Activated CD4-positive, alpha-beta T cell treated with anti-CD3 and anti-CD28 coated beads, Interleukin-2, amount 10 ng/mL, durations not matched to agents 7 days and 5 days (primary cell): Measurements from ENCODE around the gene ANKRD33. TPM values are rescaled to one million over a fixed set of nuclear protein-coding genes. Genes with fewer than 3 reads are reported as not detected.

Experiments
- CTCF ChIA-PET: fragments of 350-600 bp; sonication (Branson Sonifier 250); formaldehyde crosslinking; loops from one replicate; lab custom pipeline; 2021; ENCODE audit warnings: antibody characterized with exemption; lab: Charles Lee
- POLR2A ChIA-PET: fragments of 350-600 bp; sonication (Branson Sonifier 250); formaldehyde crosslinking; loops from one replicate; lab custom pipeline; 2021; ENCODE audit warnings: antibody characterized with exemption; lab: Charles Lee
- DNase-seq: peaks from one replicate; pipeline ENCODE4 v3.0.0-alpha.2; 2020
- H3K27ac Mint-ChIP-seq: one replicate; pipeline ENCODE4 v1.8.0; 2021; ENCODE audit warnings: mild to moderate bottlenecking, moderate library complexity, mixed read lengths
- H3K27me3 Mint-ChIP-seq: one replicate; pipeline ENCODE4 v1.8.0; 2021; ENCODE audit warnings: mixed read lengths
- H3K36me3 Mint-ChIP-seq: one replicate; pipeline ENCODE4 v1.8.0; 2021; ENCODE audit warnings: low read depth, mixed read lengths
- H3K4me1 Mint-ChIP-seq: one replicate; pipeline ENCODE4 v1.8.0; 2021; ENCODE audit warnings: mixed read lengths
- H3K4me3 Mint-ChIP-seq: one replicate; pipeline ENCODE4 v1.8.0; 2021; ENCODE audit warnings: mild to moderate bottlenecking, moderate library complexity, mixed read lengths
- H3K9me3 Mint-ChIP-seq: one replicate; pipeline ENCODE4 v1.8.0; 2021; ENCODE audit warnings: mixed read lengths
- total RNA-seq, 2 experiments: library from RNA; stranded (reverse); gene quantifications; one replicate each; pipeline ENCODE4 v1.2.3, GENCODE V29; 2021

Gene ANKRD33
- total RNA-seq, 2 experiments from 2014 or later, result not detected

DNA sequence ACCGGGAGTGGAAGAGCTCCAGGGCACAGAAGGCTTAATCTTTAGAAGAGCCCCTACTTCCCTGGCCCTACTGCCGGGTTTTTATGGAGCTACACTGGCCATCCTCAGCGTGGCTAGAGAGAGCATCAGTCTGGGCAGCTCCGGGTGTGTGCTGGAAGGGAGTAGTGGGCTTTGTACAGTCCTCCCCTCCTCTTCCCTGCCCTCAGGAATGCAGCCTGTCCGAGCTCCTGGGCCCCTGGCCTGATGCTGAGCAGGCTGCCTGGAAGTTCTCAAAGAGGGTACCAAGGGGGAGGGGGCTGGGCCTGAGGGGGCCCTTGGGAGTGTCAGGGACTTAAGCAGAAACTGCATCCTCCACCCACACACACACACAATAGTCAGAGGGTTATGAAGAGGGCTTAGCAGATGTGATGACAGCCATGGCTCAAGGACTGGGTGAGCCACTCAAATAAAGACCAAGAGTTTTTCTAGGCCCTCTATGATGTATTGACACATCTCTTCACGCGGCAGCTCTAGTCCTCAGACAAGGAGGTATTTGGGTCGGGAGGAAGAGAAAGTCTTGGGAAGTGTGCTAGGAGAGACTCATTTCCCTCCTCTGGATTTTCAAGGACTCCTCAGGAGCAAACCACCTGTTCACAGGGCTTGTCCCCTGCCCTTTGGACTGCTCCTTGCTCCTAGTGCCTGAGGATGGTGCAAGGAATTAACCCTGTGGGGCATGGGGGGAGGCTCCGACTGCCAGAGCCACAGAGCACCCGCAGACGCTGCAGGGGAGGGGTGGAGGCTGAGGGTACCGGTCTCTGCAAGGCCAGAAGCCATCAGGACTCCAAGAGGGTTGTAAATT, 22.9 kb upstream of the ANKRD33 start:
- no peak for DNase-seq
- Mint-ChIP-seq H3K4me1 (peaks cover 11% of the 10 kb centered on the region), H3K9me3 (no peaks in the 10 kb centered on the region), H3K27me3 (peaks cover 64% of the 10 kb centered on the region), H3K36me3 (no peaks in the 10 kb centered on the region), H3K27ac (no peak overlapping the region), H3K4me3 (no peak overlapping the region)
- POLR2A ChIA-PET, result no interaction called here
- CTCF ChIA-PET, result interaction anchor here (2.0 kb wide), 1 partner anchor 10 kb away, joined by 6 read pairs; no protein-coding TSS in a partner anchor

DNA sequence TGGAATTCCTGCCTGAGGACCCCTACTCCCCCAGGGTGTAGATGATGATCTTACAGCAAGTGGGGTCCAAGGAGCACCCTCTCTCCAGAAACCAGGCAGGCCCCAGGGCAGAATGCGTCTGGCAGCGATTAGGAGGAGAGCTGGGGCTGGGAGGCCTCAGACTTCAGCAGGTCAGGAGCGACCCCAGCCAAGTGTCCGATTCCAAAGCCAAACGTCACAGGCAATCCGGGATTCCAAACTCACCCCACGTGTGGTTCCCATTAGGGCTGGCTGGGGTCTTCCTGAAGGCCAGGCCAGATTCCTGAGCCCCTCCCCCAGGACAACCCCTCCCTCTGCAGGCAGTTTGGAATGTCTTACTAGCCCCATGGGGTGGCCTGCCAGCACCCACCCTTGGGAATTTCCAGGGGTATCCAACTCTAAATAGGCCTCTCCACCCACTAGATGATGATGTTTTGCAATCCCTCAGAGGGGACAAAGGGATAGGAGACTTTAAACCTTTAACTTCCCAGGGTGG, 22.1 kb upstream of the ANKRD33 start:
- H3K36me3 Mint-ChIP-seq, result no peaks in the 10 kb centered on the region
- no peak overlapping the region for H3K27ac Mint-ChIP-seq
- ChIA-PET CTCF (no interaction called here), POLR2A (no interaction called here)
- no peak overlapping the region for H3K4me3 Mint-ChIP-seq
- H3K27me3 Mint-ChIP-seq, result peaks cover 69% of the 10 kb centered on the region
- no peak for DNase-seq
- H3K4me1 Mint-ChIP-seq, result peaks cover 14% of the 10 kb centered on the region
- H3K9me3 Mint-ChIP-seq, result no peaks in the 10 kb centered on the region

DNA sequence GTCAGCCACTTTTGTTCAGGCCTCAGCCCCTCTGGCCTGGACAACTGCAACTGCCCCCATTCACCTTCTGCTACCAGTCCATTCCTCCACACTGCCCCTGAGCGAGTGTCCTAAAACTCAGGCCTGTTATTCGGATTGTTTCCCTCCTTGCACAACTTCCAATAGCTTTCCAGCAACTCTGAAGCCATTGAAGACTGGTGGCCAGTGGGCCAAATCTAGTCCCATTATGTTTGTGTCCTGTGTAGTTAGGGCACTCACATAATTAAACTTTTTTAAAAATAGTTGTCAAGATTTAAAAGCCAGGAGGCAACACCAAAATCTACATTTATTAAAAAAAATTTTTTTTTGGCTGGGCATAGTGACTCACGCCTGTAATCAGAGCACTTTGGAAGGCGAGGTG, 21.6 kb upstream of the ANKRD33 start:
- Mint-ChIP-seq H3K27ac (no peak overlapping the region), H3K4me3 (no peak overlapping the region), H3K9me3 (no peaks in the 10 kb centered on the region), H3K36me3 (no peaks in the 10 kb centered on the region), H3K4me1 (peaks cover 14% of the 10 kb centered on the region), H3K27me3 (peaks cover 71% of the 10 kb centered on the region)
- POLR2A ChIA-PET, result no interaction called here
- no peak for DNase-seq
- CTCF ChIA-PET, result no interaction called here

DNA sequence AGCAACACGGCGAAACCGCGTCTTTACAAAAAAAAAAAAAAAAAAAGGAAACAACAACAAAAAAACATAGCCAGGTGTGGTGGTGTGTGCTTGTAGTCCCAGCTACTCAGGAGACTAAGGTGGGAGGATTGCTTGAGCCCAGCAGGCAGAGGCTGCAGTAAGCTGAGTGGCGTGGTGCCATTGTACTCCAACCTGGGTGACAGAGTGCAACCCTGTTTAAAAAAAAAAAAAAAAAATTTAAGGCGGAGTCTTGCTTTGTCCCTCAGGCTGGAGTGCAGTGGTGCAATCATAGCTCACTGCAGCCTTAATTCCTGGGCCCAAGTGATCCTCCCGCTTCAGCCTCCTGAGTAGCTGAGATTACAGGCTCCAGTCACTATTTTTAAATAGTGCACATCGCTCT, 21.1 kb upstream of the ANKRD33 start:
- ChIA-PET CTCF (no interaction called here), POLR2A (no interaction called here)
- no peak overlapping the region for H3K27ac Mint-ChIP-seq
- no peak for DNase-seq
- H3K4me3 Mint-ChIP-seq, result no peak overlapping the region
- no peaks in the 10 kb centered on the region for H3K36me3 Mint-ChIP-seq
- H3K27me3 Mint-ChIP-seq, result peaks cover 69% of the 10 kb centered on the region
- H3K9me3 Mint-ChIP-seq, result no peaks in the 10 kb centered on the region
- H3K4me1 Mint-ChIP-seq, result peaks cover 14% of the 10 kb centered on the region

DNA sequence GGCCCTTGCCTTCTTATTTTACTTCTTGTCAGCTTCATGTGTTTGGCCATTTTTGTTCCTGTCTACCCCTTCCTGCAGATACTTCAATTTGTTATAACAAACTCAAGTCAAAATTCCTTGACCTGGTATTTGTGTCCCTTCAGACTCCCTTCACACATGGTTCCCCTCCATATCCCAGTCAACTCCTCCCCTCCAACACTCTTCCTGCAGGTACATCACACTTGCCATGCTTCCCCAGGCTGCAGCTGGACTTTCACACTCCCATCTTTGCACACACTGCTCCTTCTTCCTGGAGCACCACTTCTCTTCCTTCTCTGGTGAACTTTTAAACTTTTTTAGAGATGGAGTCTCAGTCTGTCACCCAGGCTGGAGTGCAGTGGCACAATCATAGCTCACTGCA, 20.5 kb upstream of the ANKRD33 start:
- Mint-ChIP-seq H3K36me3 (no peaks in the 10 kb centered on the region), H3K4me1 (peaks cover 14% of the 10 kb centered on the region), H3K27me3 (peaks cover 63% of the 10 kb centered on the region), H3K9me3 (no peaks in the 10 kb centered on the region), H3K27ac (no peak overlapping the region), H3K4me3 (no peak overlapping the region)
- ChIA-PET POLR2A (no interaction called here), CTCF (no interaction called here)
- DNase-seq, result no peak

DNA sequence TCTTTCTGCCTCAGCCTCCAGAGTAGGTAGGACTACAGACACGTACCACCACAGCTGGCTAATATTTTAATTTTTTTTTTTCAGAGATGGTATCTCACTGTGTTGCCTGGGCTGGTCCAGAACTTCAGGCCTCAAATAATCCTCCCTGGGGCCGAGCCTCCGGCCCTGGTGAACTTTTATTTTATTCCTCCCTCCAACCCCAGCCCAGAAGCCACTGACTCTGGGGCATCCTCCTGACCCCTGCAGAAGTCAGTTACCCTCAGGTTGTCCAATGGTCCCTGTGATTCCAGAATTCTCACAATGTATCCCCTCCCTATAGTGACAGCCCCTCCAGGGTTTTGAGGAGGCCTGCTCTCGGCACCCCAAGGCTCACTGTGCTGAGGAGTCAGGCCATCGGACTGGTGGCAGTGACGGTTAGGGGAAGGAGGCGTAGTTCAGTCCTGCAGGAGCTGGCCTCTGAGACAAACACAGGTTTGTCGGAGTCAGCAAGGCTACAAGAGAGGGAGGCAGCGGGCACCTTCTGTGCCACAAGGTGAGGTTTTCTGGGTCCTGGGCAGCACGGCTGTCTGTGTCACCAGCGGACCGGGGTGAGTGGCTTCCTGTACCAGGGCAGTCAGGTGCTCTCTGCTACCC, 20.0 kb upstream of the ANKRD33 start:
- POLR2A ChIA-PET, result no interaction called here
- CTCF ChIA-PET, result no interaction called here
- H3K4me3 Mint-ChIP-seq, result no peak overlapping the region
- H3K4me1 Mint-ChIP-seq, result peaks cover 14% of the 10 kb centered on the region
- H3K27ac Mint-ChIP-seq, result no peak overlapping the region
- no peaks in the 10 kb centered on the region for H3K36me3 Mint-ChIP-seq
- H3K27me3 Mint-ChIP-seq, result peaks cover 58% of the 10 kb centered on the region
- H3K9me3 Mint-ChIP-seq, result no peaks in the 10 kb centered on the region
- DNase-seq, result no peak

DNA sequence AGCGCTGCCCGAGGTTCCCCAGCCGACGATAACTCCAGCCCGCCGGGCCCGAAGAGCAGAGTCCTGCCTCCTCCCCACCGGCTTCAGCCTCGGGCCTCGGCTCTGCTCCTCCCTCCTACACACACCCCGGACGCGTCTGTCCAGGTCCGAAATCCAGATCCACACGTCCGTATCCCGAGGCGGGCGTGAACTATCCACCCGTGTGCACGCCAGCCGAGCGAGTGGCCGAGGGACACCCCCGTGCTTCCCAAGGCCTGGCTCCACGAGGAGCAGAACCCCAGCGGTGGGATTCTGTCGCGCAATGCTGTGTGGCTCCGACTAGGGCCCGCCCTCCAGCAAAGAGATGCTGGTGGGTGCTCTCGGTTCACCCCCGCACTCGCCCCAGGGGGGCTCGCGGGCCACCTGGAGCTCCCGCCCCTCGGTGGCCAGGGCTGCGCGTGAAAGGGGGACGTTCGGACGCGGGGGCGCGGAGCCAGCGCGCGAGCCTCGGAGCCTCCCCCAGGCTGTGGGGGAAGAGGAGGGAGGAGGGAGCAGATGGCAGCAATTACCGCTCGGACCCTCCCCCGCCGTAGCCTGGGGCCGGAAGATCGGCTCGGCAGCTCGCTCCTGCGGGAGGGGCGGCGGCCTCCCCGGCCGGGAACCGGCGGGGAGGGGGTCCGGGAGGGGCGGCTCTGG, 18.9 kb upstream of the ANKRD33 start:
- no peak overlapping the region for H3K27ac Mint-ChIP-seq
- peaks cover 51% of the 10 kb centered on the region for H3K27me3 Mint-ChIP-seq
- peaks cover 9% of the 10 kb centered on the region for H3K4me1 Mint-ChIP-seq
- no peaks in the 10 kb centered on the region for H3K36me3 Mint-ChIP-seq
- no peak overlapping the region for H3K4me3 Mint-ChIP-seq
- H3K9me3 Mint-ChIP-seq, result no peaks in the 10 kb centered on the region
- POLR2A ChIA-PET, result no interaction called here
- no peak for DNase-seq
- CTCF ChIA-PET, result interaction anchor here (1.2 kb wide), 1 partner anchor 20 kb away, joined by 3 read pairs; no protein-coding TSS in a partner anchor

DNA sequence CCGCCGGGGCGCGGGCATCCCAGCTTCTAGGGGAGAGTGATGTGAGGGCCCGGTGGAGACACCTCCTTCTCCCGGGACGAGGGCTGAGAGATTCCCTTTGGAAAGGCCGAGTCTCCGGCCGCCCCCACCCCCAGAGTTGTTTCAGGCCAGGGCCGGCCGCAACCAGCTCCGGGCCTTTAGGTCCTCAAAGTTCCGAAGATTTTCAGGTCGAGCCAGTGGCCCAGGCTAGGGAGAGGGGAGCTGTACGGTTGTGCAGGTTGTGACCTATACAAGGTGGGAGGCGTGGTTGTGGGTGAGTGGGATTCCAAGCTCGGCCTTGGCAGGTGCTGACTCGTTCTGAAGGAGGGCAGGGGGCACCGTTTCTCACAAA, 18.4 kb upstream of the ANKRD33 start:
- POLR2A ChIA-PET, result no interaction called here
- peaks cover 7% of the 10 kb centered on the region for H3K4me1 Mint-ChIP-seq
- H3K27me3 Mint-ChIP-seq, result peaks cover 48% of the 10 kb centered on the region
- H3K36me3 Mint-ChIP-seq, result no peaks in the 10 kb centered on the region
- H3K27ac Mint-ChIP-seq, result no peak overlapping the region
- CTCF ChIA-PET, result interaction anchor here (1.2 kb wide), 1 partner anchor 20 kb away, joined by 3 read pairs; no protein-coding TSS in a partner anchor
- H3K4me3 Mint-ChIP-seq, result no peak overlapping the region
- no peak for DNase-seq
- no peaks in the 10 kb centered on the region for H3K9me3 Mint-ChIP-seq

DNA sequence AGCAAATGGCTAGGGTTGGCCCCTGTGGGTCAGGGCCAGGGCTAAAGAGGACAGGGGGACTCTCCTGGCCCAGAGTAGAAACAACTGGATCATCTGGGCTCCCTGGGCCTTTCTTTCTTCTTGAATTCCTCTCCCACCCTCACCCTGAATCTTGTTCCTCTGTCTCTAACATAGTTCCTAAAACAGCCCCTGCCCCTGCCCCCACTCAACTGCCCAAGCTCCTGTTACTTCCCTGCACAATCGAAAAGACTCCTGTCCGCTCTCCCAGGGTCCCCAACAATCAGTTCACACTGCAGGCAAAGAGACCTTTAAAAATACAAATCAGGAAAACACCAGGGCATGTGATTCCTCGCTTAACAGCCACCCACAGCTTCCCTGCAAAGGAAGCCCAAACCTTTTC, 18.0 kb upstream of the ANKRD33 start:
- H3K27me3 Mint-ChIP-seq, result peaks cover 44% of the 10 kb centered on the region
- H3K4me3 Mint-ChIP-seq, result no peak overlapping the region
- ChIA-PET POLR2A (no interaction called here), CTCF (interaction anchor here (0.8 to 1.2 kb wide), 2 partner anchors 19 to 329 kb away, joined by 3 read pairs; no protein-coding TSS in a partner anchor)
- H3K36me3 Mint-ChIP-seq, result no peaks in the 10 kb centered on the region
- no peaks in the 10 kb centered on the region for H3K9me3 Mint-ChIP-seq
- H3K27ac Mint-ChIP-seq, result no peak overlapping the region
- no peak for DNase-seq
- peaks cover 5% of the 10 kb centered on the region for H3K4me1 Mint-ChIP-seq

DNA sequence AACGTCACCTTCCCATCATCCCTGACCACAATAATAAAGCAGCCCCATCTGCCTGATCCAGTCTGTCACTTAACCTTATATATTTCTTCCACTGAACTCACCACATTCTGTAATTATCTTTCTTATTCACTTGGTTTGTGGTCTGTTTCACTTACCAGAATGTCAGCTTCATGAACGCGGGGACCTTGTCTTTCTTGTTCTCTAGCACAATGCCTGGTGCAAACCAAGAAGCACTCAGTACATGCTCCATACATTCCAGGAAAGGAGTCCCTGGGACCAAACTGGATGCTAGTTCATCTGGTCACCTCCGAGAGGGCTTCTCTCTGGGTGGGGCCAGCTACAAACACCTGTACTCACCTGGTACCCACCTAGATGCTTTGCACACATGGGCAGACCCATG, 17.4 kb upstream of the ANKRD33 start:
- CTCF ChIA-PET, result interaction anchor here (0.8 kb wide), 1 partner anchor 330 kb away, joined by 3 read pairs; no protein-coding TSS in a partner anchor
- Mint-ChIP-seq H3K4me3 (no peak overlapping the region), H3K36me3 (no peaks in the 10 kb centered on the region), H3K9me3 (no peaks in the 10 kb centered on the region), H3K27me3 (peaks cover 39% of the 10 kb centered on the region), H3K4me1 (peaks cover 5% of the 10 kb centered on the region), H3K27ac (no peak overlapping the region)
- POLR2A ChIA-PET, result no interaction called here
- no peak for DNase-seq

DNA sequence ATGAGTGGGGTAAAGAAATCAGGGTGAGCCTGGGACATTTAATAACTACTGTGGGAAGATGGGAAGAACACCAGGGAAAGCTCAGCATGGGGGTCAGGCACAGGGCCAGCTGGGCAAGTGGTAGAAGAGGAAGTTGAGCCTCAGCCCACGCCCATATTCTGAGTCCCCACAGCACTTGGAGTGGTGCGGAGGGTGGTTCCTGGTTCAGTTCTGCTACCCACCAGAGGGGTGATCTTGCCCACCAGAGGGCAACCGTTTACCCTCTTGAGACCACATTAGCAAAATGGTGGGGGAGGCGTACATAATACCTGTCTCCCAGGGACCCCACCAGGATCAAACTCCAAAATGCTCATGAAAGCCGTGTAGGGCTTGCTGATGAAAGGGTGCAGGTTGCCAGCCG, 16.8 kb upstream of the ANKRD33 start:
- H3K4me1 Mint-ChIP-seq, result peaks cover 5% of the 10 kb centered on the region
- ChIA-PET POLR2A (no interaction called here), CTCF (no interaction called here)
- no peak overlapping the region for H3K27ac Mint-ChIP-seq
- DNase-seq, result no peak
- no peaks in the 10 kb centered on the region for H3K36me3 Mint-ChIP-seq
- H3K27me3 Mint-ChIP-seq, result peaks cover 36% of the 10 kb centered on the region
- H3K4me3 Mint-ChIP-seq, result no peak overlapping the region
- no peaks in the 10 kb centered on the region for H3K9me3 Mint-ChIP-seq

DNA sequence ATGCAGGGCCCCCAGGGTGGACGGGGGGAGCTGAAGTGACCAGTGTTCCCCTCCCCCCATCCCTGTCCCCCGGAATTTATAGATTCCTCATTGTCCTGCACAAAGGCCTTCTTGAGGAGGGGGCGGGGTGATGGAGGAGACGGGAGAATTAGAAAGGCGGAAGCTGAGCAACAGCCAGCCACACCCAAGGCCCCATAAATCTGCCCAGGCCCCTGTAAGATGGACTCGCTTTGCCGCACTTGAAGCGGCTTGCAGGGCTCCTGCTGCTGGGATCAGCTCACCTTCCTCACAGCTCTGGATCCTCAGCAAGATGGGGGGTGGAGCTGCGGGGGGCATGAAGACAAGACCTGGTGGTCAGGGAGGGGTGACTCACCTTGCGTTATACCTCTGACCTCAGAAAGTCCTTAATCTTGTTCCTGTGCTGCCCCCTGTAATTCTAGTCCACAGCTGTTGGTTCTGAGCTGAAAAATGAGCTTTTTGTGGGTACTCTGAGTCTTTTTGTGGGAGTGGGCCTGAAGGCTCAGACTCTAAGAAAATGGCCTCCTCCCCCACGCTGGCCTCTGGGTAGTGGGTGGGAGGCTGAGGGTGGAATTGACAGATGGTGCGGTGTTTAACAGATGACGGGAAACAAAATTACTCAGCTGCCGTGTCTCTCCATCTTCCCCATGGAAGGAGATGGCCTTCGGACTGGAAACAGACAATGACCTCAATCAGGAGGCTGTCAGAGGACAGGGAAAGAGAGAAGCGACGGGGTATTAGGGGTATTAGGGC, 15.8 kb upstream of the ANKRD33 start:
- ChIA-PET POLR2A (no interaction called here), CTCF (interaction anchor here (0.7 kb wide), 2 partner anchors 14 to 291 kb away, joined by 4 read pairs; no protein-coding TSS in a partner anchor)
- H3K9me3 Mint-ChIP-seq, result no peaks in the 10 kb centered on the region
- DNase-seq, result no peak
- H3K4me3 Mint-ChIP-seq, result no peak overlapping the region
- no peak overlapping the region for H3K27ac Mint-ChIP-seq
- H3K36me3 Mint-ChIP-seq, result no peaks in the 10 kb centered on the region
- H3K27me3 Mint-ChIP-seq, result peaks cover 36% of the 10 kb centered on the region
- H3K4me1 Mint-ChIP-seq, result peaks cover 5% of the 10 kb centered on the region
